B cell (primary cell): ENCODE results near the gene DTX4. TPM values are rescaled to one million over a fixed set of nuclear protein-coding genes. Genes with fewer than 3 reads are reported as not detected.

ENCODE experiments used
- ATAC-seq: fragments of 200-7000 bp; cut with Tn5 transposase; one replicate; pipeline ENCODE4 v1.10.0; 2021; ENCODE audit warnings: low read depth, mild to moderate bottlenecking, moderate number of reproducible peaks, moderate library complexity
- CTCF ChIA-PET: fragments of 350-600 bp; sonication (Branson Sonifier 250); formaldehyde crosslinking; loops from one replicate; lab custom pipeline; 2021; ENCODE audit warnings: antibody characterized with exemption, inconsistent platforms; lab: Charles Lee
- POLR2A ChIA-PET: fragments of 350-600 bp; sonication (Branson Sonifier 250); formaldehyde crosslinking; loops from one replicate; lab custom pipeline; 2021; ENCODE audit warnings: antibody characterized with exemption; lab: Charles Lee
- DNase-seq: peaks from one replicate; pipeline ENCODE4 v3.0.0; 2013
- H2AFZ ChIP-seq: 2 replicates; pipeline ENCODE4 v1.6.1; 2012; ENCODE audit warnings: mild to moderate bottlenecking, low read depth, low read length; ENCODE audit not compliant: insufficient read depth, poor library complexity, severe bottlenecking
- H3K27ac ChIP-seq, 2 donors: 1 replicate in 1 of 2; 2 replicates in 1 of 2; pipeline ENCODE4 v1.5.1; 2012 to 2013; ENCODE audit warnings: low read length in 2 of 2, mild to moderate bottlenecking in 2 of 2, moderate library complexity in 1 of 2
- H3K27me3 ChIP-seq, 4 experiments: fragments of 200-600 bp in 1 of 4; sonication (generic) in 1 of 4; replicated peaks in 1 of 4; 1 replicate in 2 of 4; 2 replicates in 2 of 4; pipeline versions ENCODE4 v1.6.1 to v1.7.0; 2013 to 2016; ENCODE audit warnings: low read length in 3 of 4, mild to moderate bottlenecking in 2 of 4, mixed read lengths in 1 of 4, moderate library complexity in 1 of 4; ENCODE audit not compliant: insufficient read depth in 4 of 4, control insufficient read depth in 3 of 4; ENCODE audit errors: control extremely low read depth in 1 of 4
- H3K36me3 ChIP-seq, 2 experiments: replicated peaks in 1 of 2; 1 replicate in 1 of 2; 2 replicates in 1 of 2; pipeline versions ENCODE4 v1.6.1 to v1.7.1; 2013; ENCODE audit warnings: low read length in 1 of 2; ENCODE audit not compliant: insufficient read depth in 2 of 2, control insufficient read depth in 1 of 2; ENCODE audit errors: control extremely low read depth in 1 of 2, extremely low read depth in 1 of 2
- H3K4me1 ChIP-seq, 2 donors: fragments of 200-600 bp in 1 of 2; sonication (generic) in 1 of 2; 1 replicate in 1 of 2; 2 replicates in 1 of 2; pipeline versions ENCODE4 v1.5.1 to v1.6.1; 2013 to 2017; ENCODE audit warnings: low read length in 2 of 2; ENCODE audit not compliant: control insufficient read depth in 2 of 2, insufficient read depth in 2 of 2
- H3K4me2 ChIP-seq: replicated peaks from 2 replicates; pipeline ENCODE3; 2012; ENCODE audit warnings: mild to moderate bottlenecking, low read depth, low read length; ENCODE audit not compliant: poor library complexity, severe bottlenecking
- H3K4me3 ChIP-seq, 5 experiments: fragments of 200-600 bp in 1 of 5; sonication (generic) in 1 of 5; 1 replicate in 3 of 5; 2 replicates in 2 of 5; pipeline versions ENCODE4 v1.5.1 to v1.7.0; 2011 to 2016; ENCODE audit warnings: low read length in 4 of 5, mild to moderate bottlenecking in 4 of 5, low read depth in 2 of 5, control low read depth in 1 of 5, moderate library complexity in 1 of 5; ENCODE audit not compliant: insufficient read depth in 1 of 5; ENCODE audit errors: control extremely low read depth in 1 of 5, extremely low read depth in 1 of 5
- H3K79me2 ChIP-seq: fragments of 200-600 bp; sonication (generic); one replicate; pipeline ENCODE4 v1.6.0; 2016; ENCODE audit warnings: low read length; ENCODE audit not compliant: control insufficient read depth, insufficient read depth
- H3K9ac ChIP-seq: fragments of 200-600 bp; sonication (generic); 2 replicates; pipeline ENCODE4 v1.6.1; 2017; ENCODE audit warnings: mild to moderate bottlenecking, low read length, moderate library complexity
- H3K9me3 ChIP-seq, 3 donors: one replicate each; pipeline versions ENCODE4 v1.6.1 to v1.7.1; 2013; ENCODE audit warnings: low read length in 2 of 3; ENCODE audit not compliant: control insufficient read depth in 2 of 3, insufficient read depth in 1 of 3; ENCODE audit errors: control extremely low read depth in 1 of 3
- H4K20me1 ChIP-seq: 2 replicates; pipeline ENCODE4 v1.6.0; 2012; ENCODE audit warnings: mild to moderate bottlenecking, low read length; ENCODE audit not compliant: insufficient read depth, control insufficient read depth, poor library complexity, severe bottlenecking
- H3K27ac Mint-ChIP-seq: one replicate; pipeline ENCODE4 v1.8.0; 2021; ENCODE audit warnings: mixed read lengths
- H3K27me3 Mint-ChIP-seq: one replicate; pipeline ENCODE4 v1.8.0; 2021; ENCODE audit warnings: mixed read lengths
- H3K4me1 Mint-ChIP-seq: one replicate; pipeline ENCODE4 v1.8.0; 2021; ENCODE audit warnings: mixed read lengths
- H3K4me3 Mint-ChIP-seq: one replicate; pipeline ENCODE4 v1.8.0; 2021; ENCODE audit warnings: mixed read lengths
- H3K9me3 Mint-ChIP-seq: one replicate; pipeline ENCODE4 v1.8.0; 2022; ENCODE audit warnings: mixed read lengths; ENCODE audit not compliant: insufficient read depth
- EZH2 ChIP-seq: IDR thresholded peaks from 2 replicates; pipeline ENCODE4 v1.6.1; 2012; ENCODE audit warnings: borderline replicate concordance, low read depth, mild to moderate bottlenecking, moderate library complexity, low read length; ENCODE audit not compliant: insufficient read depth, poor library complexity, severe bottlenecking
- WGBS: methylation state at CpG from one replicate; pipeline ENCODE4 v1.1.5; 2013; ENCODE audit warnings: missing lambda C conversion rate; ENCODE audit not compliant: insufficient coverage; 5-methylcytosine and 5-hydroxymethylcytosine counted together
- intact Hi-C: fragments of 100-400 bp; cut with micrococcal nuclease; formaldehyde crosslinking; loops from one replicate; pipeline ENCODE4 v1.10.0; 2022
- polyA plus RNA-seq: library from polyadenylated mRNA; depleted of rRNA; stranded (reverse); fragments of >200 nt; gene quantifications from 2 replicates; pipeline ENCODE4 v1.2.3, GENCODE V29; 2012
- total RNA-seq, 2 donors: library from RNA; stranded (reverse); fragments of 120-200 nt in 1 of 2; gene quantifications; 1 replicate in 1 of 2; 2 replicates in 1 of 2; pipeline versions ENCODE4 v1.2.3 to v1.2.4, GENCODE V29; 2013 to 2022
- TF ChIP-seq, protein P1 (sequence below): fragments of 200-600 bp; IDR thresholded peaks from one replicate; pipeline ENCODE4 v1.8.0; 2022; ENCODE audit warnings: antibody characterized with exemption, mild to moderate bottlenecking

The DTX4 gene
- total and polyA plus RNA-seq, 2 donors (not counting 1 experiment from before 2014, with no cell fraction given): 11.7 to 43.3 TPM

DNA sequence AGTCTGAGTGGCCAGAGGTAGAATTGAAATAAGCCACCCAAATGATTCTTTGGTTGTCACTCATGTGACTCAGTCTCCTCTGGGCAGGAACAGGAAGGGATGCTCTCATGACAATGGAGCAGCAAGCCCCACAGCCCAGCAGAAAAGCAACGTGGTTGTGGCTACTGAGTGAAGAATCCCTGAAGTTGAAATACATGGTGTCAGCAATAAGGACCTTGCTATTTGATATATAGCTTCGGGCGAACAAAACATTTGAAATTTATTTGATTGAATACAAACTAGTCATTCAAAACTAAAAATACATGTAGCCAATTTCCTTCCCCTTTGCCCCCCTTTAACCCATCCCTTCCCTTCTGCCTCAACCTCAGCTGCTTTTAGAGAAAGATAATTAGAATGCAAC lies 14.5 kb upstream of the DTX4 start:
- no peaks in the 10 kb centered on the region for H4K20me1 ChIP-seq
- ATAC-seq (no peak), DNase-seq (no peak)
- H3K27ac ChIP-seq: no peak overlapping the region
- Mint-ChIP-seq H3K4me3 (no peak overlapping the region), H3K9me3 (no peaks in the 10 kb centered on the region), H3K4me1 (peaks cover 29% of the 10 kb centered on the region), H3K27ac (peak overlapping the region; percentile 73), H3K27me3 (no peaks in the 10 kb centered on the region)
- peaks cover 17 to 20% of the 10 kb centered on the region in 2 donors for H3K4me1 ChIP-seq
- no peak overlapping the region for H3K4me3 ChIP-seq
- WGBS: 0% methylated on average over 1 of the region's 3 CpGs
- intact Hi-C loops: loop anchor here (10.0 kb wide), 1 partner anchor 1363 kb away; no protein-coding TSS in a partner anchor
- no peak overlapping the region for H3K4me2 ChIP-seq
- CTCF ChIA-PET: interaction anchor here (0.8 to 4.1 kb wide), 44 partner anchors 8 to 1357 kb away, joined by 3 to 99 read pairs (median 6); partner anchors contain the start of genes DTX4, FAM111A, LPXN and MPEG1
- H3K36me3 ChIP-seq: no peaks in the 10 kb centered on the region
- no peaks in the 10 kb centered on the region for H3K27me3 ChIP-seq
- no peaks in the 10 kb centered on the region for H3K9me3 ChIP-seq
- peaks cover 6% of the 10 kb centered on the region for H3K79me2 ChIP-seq
- POLR2A ChIA-PET: interaction anchor here (2.7 kb wide), 1 partner anchor 13 kb away, joined by 13 read pairs; no protein-coding TSS in a partner anchor
- no peak overlapping the region for H3K9ac ChIP-seq
- TF ChIP-seq, protein P1, sequence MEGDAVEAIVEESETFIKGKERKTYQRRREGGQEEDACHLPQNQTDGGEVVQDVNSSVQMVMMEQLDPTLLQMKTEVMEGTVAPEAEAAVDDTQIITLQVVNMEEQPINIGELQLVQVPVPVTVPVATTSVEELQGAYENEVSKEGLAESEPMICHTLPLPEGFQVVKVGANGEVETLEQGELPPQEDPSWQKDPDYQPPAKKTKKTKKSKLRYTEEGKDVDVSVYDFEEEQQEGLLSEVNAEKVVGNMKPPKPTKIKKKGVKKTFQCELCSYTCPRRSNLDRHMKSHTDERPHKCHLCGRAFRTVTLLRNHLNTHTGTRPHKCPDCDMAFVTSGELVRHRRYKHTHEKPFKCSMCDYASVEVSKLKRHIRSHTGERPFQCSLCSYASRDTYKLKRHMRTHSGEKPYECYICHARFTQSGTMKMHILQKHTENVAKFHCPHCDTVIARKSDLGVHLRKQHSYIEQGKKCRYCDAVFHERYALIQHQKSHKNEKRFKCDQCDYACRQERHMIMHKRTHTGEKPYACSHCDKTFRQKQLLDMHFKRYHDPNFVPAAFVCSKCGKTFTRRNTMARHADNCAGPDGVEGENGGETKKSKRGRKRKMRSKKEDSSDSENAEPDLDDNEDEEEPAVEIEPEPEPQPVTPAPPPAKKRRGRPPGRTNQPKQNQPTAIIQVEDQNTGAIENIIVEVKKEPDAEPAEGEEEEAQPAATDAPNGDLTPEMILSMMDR: no peak
- TF ChIP-seq EZH2: no peak
- H2AFZ ChIP-seq: no peak overlapping the region
